IMR-90 (cell line): Measurements from ENCODE around the gene CYP2B6.

ENCODE experiments used
- BHLHE40 ChIP-seq: fragments of 150-350 bp; IDR thresholded peaks from 2 replicates; pipeline ENCODE4 v1.6.1; 2016; ENCODE audit warnings: mild to moderate bottlenecking, low read depth, low read length
- CHD1 ChIP-seq: IDR thresholded peaks from 2 replicates; pipeline ENCODE4 v1.6.1; 2012; ENCODE audit warnings: low read depth, low read length, improper control_type of control experiment
- CTCF ChIP-seq: conservative IDR thresholded peaks from 2 replicates; pipeline ENCODE4 v1.5.1; 2012; ENCODE audit warnings: mild to moderate bottlenecking, low read depth, low read length, improper control_type of control experiment
- FOS ChIP-seq: fragments of 150-350 bp; IDR thresholded peaks from 2 replicates; pipeline ENCODE4 v1.6.1; 2016; ENCODE audit warnings: low read depth, low read length
- MAZ ChIP-seq: IDR thresholded peaks from 2 replicates; pipeline ENCODE4 v1.6.1; 2012; ENCODE audit warnings: low read depth, mild to moderate bottlenecking, low read length, improper control_type of control experiment, moderate library complexity, borderline replicate concordance
- POLR2A ChIP-seq: IDR thresholded peaks from 2 replicates; pipeline ENCODE4 v1.6.1; 2012; ENCODE audit warnings: mild to moderate bottlenecking, low read depth, low read length
- RAD21 ChIP-seq: IDR thresholded peaks from 2 replicates; pipeline ENCODE4 v1.6.1; 2012; ENCODE audit warnings: low read length, improper control_type of control experiment
- USF2 ChIP-seq: fragments of 150-350 bp; IDR thresholded peaks from 2 replicates; pipeline ENCODE4 v1.6.1; 2017; ENCODE audit warnings: mild to moderate bottlenecking, antibody characterized with exemption, low read length, low read depth

- TF ChIP-seq CTCF (no peak), CHD1 (no peak), POLR2A (no peak), BHLHE40 (no peak), FOS (no peak), MAZ (no peak), USF2 (no peak), RAD21 (no peak)
Measured at GRCh38 chr19:40947573-40947972, 43.5 kb upstream of the CYP2B6 start.
